GM12892 (cell line): ENCODE measurements around the gene RRP1B.

Source experiments
- DNase-seq: peaks from one replicate; pipeline ENCODE4 v3.0.0; 2011; ENCODE audit not compliant: insufficient read length
- FAIRE-seq: peaks from 2 replicates; lab custom pipeline; 2011; peaks lifted over from hg19 to GRCh38; lab: Jason Lieb, UNC
- POLR2A ChIP-seq: IDR thresholded peaks from 2 replicates; pipeline ENCODE4 v1.6.1; 2011; ENCODE audit warnings: low read depth, low read length, control low read depth
- POLR2AphosphoS5 ChIP-seq: IDR thresholded peaks from 2 replicates; pipeline ENCODE4 v1.6.1; 2011; ENCODE audit warnings: low read depth, low read length, control low read depth
- TAF1 ChIP-seq: IDR thresholded peaks from 2 replicates; pipeline ENCODE4 v1.6.1; 2011; ENCODE audit warnings: low read depth, mild to moderate bottlenecking, control low read depth, low read length, borderline replicate concordance

Gene RRP1B

GRCh38 chr21:43734131-43734927, 75.0 kb downstream of the RRP1B start:
- TF ChIP-seq POLR2A (no peak), POLR2AphosphoS5 (no peak), TAF1 (no peak)
- no peak for DNase-seq
- no peak for FAIRE-seq

DNA sequence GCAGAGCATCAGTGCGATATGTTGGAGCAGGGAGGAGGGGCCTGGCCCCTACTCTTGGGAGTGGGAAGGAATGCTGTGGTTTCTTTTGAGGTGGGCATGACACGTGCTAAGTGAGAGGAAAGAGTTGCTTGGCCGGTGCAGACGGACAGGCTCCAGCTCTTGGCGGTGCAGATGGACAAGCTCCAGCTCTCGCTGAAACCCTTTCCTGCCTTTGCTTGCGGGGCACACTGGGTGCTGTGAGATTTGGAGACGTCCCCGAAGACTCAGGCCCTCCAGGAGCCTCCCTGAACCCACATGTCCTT, 75.5 kb downstream of the RRP1B start:
- DNase-seq (no peak), FAIRE-seq (no peak)
- TF ChIP-seq POLR2AphosphoS5: no peak
- TF ChIP-seq POLR2A: no peak
- TF ChIP-seq TAF1: no peak

- FAIRE-seq (no peak), DNase-seq (no peak)
- no peak for TF ChIP-seq TAF1
- TF ChIP-seq POLR2AphosphoS5: no peak
- TF ChIP-seq POLR2A: no peak
Observed at GRCh38 chr21:43735236-43736091, 76.1 kb downstream of the RRP1B start.

DNA sequence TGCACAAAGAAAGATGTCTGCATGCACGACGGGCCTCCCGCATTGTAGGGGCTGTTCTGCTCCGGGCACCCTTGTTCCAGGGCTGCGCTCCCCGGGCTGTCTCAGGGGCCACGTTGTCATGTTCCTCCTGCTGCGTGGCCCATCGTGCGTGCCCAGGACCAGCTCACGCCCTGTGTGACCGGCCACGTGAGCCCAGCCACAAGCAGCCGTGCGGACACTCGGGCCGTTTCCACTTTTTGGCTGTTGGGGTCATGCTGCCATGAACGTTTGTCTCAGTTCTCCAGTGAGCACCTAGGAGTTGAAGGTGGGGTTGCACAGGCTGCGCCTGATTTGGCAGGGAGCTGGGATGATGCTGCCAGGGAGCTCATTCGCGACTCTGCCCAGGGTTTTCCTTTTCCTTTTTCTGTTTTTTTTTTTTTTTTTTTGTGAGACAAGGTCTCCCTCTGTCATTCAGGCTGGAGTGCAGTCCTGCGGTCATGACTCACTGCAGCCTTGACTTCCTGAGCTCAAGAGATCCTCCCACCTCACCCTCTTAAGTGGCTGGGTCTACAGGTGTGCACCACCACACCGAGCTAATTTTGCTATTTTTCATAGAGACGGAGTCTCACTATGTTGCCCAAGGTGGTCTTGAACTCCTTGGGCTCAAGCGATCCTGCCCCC, 77.0 kb downstream of the RRP1B start:
- TF ChIP-seq TAF1 (no peak), POLR2A (no peak), POLR2AphosphoS5 (no peak)
- FAIRE-seq: no peak
- no peak for DNase-seq

DNA sequence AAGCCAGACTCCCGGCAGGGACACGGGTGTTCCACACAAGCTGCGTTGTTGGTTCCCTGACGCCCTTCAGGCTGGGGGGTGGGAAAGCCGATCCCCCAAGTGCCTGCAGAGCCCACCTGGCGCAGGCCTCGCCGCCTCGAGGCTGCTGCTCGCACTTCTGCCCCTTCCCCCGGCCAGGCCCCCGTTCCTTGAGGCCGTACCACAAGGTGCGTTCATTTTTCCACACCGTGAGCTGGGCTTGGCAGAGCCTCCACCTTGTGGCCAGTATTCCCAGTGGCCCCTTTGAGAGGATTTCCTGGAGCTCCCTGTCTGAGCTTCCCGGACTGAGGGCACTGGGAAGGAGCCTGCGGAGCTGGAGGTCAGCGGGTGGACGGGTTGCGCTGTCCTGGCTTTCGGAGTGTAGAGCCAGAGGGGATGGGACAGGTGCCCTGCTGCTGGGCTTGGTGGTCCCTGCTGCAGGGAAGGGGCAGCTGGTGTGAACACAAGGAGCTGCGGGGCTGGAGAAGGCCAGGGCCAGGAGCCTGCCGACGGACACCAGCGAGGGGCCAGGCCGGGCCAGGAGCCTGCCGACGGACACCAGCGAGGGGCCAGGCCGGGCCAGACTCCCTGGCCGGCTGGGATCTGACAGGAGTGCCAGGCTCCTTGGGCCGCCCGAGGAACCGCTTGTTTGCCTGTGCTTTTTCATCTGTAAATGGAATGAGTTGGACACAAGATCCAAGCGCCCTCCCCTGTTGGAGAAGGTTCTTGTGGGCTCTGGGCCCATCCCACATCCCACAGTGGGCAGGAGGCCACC, 78.0 kb downstream of the RRP1B start:
- DNase-seq: no peak
- TF ChIP-seq POLR2AphosphoS5: no peak
- FAIRE-seq: no peak

DNA sequence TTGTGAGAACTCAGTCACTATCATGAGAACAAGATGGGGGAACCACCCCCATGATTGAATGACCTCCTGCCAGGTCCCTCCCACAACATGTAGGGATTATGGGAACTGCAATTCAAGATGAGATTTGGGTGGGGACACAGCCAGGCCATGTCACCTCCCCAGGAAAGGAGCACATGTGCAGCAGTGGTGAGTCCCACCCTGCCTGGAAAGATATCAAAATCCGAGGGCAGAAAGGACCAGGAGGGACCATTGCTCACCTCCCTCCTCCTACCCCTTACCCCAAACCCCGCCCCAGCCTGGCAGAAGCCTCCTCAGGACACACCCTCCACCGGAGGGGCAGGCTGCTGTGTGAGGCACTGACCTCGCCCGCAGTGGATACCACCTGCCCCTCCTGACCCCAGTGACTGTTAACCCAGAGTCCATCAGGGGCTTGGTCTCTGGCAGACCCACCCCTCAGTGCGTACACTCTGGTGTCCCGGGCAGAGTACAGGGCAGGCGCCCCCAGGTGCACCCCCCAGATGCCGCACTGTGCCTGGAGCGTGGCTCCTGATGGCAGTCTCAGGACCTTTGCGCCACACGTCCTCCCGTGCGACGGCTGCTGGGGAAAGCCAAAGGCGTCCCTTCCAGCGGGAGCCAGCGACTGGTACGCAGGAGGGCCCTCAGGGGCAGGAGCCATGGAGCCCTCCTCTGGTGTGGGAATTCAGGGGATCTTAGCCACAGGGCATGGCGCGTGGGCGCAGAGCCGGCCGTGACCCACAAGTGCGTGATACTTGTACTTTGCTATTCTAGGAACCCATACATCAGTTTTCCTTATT, 80.5 kb downstream of the RRP1B start:
- TF ChIP-seq POLR2A: no peak
- TF ChIP-seq POLR2AphosphoS5: no peak
- no peak for TF ChIP-seq TAF1
- FAIRE-seq: no peak

DNA sequence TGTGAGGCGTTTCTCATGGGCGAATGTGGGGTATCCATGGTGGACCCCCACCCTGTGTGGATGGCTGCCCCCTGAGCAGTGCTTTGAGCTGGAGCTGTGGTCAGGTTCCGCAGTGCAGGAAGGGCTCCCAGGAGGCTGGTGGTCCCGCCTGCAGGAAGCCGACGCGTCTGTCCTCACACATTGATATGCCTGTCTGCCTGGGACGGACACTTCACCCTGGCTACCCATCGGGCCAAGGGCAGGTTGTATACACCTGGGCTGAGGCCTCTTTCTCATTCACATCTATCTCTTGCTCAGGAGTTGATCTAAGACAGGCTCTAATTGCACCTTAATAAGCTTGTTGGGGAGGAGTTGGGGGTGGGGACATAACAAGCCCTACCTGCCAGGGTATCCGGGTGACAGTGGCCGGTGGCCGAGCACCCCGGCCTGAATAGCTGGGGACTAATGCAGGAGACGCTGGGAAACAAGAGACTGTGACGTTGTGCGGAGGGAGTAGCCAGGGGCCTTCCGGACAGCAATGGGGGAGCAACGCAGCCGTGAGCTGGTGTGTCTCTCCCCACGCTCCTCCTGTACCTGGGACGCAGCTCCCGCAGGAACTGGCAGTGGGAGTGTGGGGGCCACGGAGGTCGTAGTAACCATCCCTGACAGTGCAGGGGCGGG, 81.3 kb downstream of the RRP1B start:
- FAIRE-seq: no peak
- no peak for DNase-seq
- TF ChIP-seq POLR2AphosphoS5 (no peak), TAF1 (no peak), POLR2A (no peak)

More for the DNA sequence above, 80.5 kb downstream of the RRP1B start:
- DNase-seq: no peak

DNA sequence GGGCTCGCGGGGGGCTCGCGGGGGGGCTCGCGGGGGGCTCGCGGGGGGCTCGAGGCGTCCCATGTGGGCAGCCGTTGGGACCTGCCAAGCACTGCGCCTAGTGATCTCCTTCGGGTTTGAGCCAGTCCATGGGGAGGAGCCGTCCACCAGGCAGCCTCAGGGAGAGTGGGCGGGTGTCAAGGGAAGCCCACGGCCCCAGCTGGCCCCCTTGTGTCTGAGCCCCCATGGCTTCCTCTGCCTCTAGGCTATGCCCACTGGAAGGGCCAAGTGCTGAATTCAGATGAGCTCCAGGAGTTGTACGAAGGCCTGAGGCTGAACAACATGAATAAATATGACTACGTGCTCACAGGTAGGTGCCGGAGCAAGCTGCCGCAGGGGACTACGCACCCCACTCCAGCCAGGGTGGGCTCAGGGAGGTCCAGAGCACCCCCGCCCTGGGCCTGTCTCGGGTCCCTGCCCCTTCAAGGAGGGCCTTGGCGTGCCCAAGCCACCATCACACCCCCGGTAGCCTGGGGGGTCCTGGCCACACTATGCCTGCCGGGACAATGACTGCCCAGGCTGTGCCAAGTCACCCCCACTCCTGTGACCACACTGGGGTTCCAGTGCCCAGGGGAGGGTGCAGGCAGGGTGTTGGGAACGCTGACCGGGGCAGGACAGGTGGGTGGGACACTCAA, 82.2 kb downstream of the RRP1B start:
- no peak for TF ChIP-seq POLR2AphosphoS5
- no peak for TF ChIP-seq TAF1
- TF ChIP-seq POLR2A: no peak
- FAIRE-seq (no peak), DNase-seq (no peak)

GRCh38 chr21:43743947-43744346, 84.6 kb downstream of the RRP1B start:
- FAIRE-seq (no peak), DNase-seq (no peak)
- TF ChIP-seq POLR2AphosphoS5 (no peak), TAF1 (no peak), POLR2A (no peak)
